KOPT-K1 (cell line): Measurements from ENCODE around the gene CADPS2.

ENCODE experiments used
- H3K27ac ChIP-seq: fragments of 200-600 bp; sonication (generic); 2 replicates; pipeline ENCODE4 v1.5.1; 2016; ENCODE audit warnings: antibody characterized with exemption, mild to moderate bottlenecking, low read depth, low read length; ENCODE audit not compliant: poor library complexity, severe bottlenecking
- H3K36me3 ChIP-seq: fragments of 200-600 bp; sonication (generic); 2 replicates; pipeline ENCODE4 v1.5.1; 2017; ENCODE audit warnings: antibody characterized with exemption, mild to moderate bottlenecking, low read length, moderate library complexity; ENCODE audit not compliant: insufficient read depth
- H3K9me3 ChIP-seq: fragments of 200-600 bp; sonication (generic); 2 replicates; pipeline ENCODE4 v1.5.1; 2017; ENCODE audit warnings: antibody characterized with exemption, low read length, mild to moderate bottlenecking; ENCODE audit not compliant: insufficient read depth, poor library complexity, severe bottlenecking

CADPS2 gene

DNA sequence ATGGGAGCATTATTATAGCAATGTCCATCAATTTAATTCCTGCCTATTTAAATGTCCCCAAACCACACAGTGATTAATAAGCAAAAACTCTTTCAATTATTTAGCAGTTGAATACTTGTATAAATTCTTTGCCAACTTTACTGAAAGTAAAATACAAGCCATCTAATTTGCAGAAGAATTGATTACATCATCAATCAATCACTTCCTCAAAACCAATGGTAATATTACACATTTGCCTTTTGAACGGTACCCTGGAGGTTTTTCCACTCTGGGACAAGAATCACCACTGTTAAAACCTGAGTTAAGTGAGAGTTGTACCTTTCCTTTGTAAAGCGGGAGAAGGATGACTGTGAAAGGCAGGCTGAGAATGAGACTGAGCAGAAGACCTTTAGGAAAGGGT, 280.3 kb downstream of the CADPS2 start:
- Histone ChIP-seq H3K36me3 (no peaks in the 10 kb centered on the region), H3K9me3 (no peaks in the 10 kb centered on the region), H3K27ac (no peak overlapping the region)

DNA sequence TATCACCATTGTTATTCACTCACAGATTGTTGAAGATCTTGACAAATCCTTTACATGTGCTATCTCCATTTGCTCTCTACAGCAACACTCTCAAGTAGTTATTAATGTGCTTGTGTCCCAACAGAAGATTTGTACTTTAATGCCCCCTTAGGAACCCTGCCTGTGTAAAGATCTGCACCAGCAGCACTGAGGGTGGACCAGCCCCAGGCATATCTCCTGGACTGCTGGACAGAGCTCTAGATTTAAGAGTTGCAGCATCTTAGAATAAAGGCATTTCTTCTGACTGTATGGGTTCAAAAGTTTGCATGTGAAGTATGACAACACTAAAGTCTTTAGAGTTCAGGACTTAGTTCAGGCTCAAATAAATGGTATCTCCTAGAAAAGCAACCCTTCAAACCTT, 282.0 kb downstream of the CADPS2 start:
- Histone ChIP-seq H3K36me3 (no peaks in the 10 kb centered on the region), H3K9me3 (no peaks in the 10 kb centered on the region), H3K27ac (no peak overlapping the region)

DNA sequence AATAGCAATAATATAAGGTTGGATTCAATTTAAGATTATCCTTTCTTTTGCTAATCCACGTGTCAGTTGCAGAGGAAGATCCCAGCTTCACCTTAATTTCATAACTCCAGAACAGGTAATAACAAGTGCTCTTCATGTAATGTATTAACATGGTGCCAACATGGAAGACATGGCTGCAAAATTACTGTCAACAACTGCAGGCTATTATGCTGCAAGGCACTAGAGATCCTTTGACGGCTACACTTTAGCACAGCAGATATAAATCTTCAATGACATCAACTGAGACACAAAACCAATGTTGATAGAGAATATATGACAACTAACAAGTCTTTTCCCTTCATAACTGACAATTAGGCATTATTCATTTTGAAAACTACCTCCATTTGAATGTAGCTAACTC, 283.5 kb downstream of the CADPS2 start:
- Histone ChIP-seq H3K9me3 (no peaks in the 10 kb centered on the region), H3K27ac (no peak overlapping the region), H3K36me3 (no peaks in the 10 kb centered on the region)

DNA sequence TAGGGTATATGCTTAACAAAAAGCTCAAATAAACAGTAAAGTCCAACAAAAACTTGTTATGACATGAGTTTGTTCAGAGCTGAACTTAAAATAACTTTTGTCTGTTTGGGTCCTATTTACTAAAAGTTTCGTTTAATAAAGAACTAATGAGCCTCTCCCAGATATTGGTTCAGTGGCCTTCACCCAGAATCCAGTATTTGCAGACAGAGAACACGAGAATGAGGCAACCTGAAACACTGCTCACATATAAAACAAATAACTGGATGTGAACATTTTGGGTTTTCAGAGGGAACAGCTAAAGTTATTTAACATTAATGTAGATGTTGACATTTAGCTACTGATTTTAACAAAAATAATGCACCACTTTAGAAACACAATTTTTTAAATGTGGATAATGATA, 285.6 kb downstream of the CADPS2 start:
- no peaks in the 10 kb centered on the region for H3K9me3 ChIP-seq
- no peak overlapping the region for H3K27ac ChIP-seq
- H3K36me3 ChIP-seq = no peaks in the 10 kb centered on the region

DNA sequence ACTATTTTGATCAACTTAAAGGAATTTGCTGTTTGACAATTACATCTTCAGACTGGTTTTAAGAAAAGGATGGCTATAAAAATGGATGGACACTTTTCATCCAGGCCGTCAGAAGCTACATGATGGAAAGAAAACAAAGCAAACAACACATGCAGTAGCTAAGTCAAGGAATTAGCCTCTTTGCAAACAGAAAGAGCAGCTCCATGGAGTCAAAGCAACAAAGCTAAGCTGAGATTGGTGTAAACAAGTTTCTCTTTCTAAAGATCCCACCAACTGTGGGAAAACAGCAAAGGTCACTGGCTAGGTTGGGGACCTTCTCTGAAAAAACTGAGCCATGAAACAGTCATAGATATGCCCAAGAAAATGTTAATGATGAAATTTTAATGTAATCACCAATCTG, 286.2 kb downstream of the CADPS2 start:
- Histone ChIP-seq H3K36me3 (no peaks in the 10 kb centered on the region), H3K27ac (no peak overlapping the region), H3K9me3 (no peaks in the 10 kb centered on the region)

DNA sequence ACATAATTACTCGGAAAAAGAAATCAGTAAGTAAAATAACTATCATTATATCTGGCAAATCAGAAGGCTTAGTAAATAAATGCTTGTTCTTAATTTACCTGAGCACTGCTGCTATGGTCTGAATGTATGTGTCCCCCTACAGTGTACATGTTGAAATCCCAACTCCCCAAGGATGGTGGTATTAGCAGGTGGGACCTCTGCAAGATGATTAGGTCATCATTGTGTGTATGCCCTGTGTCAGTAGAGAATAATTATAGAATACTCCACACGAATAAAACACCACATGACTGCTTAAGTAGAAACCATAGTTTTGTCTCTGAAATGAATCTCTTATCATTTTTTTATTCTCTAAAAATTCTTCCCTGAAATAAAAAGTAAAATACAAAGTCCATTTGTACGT, 289.0 kb downstream of the CADPS2 start:
- no peaks in the 10 kb centered on the region for H3K36me3 ChIP-seq
- H3K27ac ChIP-seq = no peak overlapping the region
- no peaks in the 10 kb centered on the region for H3K9me3 ChIP-seq

DNA sequence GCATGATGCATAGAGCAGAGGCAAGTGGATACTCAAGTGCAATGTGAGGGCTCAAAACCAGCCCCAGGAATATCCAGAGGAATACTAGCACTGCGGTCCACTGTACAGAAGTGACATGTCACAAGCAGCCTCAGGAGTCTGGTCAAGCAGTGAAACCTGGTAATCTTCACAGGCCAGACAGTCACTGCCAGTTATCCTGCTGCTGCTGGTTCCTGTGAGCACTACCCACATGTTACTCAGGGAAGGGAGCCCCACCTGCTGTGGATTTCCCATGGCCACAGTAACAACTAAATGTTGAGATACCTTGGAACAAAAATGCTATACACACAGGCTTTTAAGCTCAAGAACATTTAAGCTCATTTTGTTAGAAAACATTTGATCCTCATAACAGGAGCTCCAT, 290.4 kb downstream of the CADPS2 start:
- Histone ChIP-seq H3K36me3 (no peaks in the 10 kb centered on the region), H3K27ac (no peak overlapping the region), H3K9me3 (no peaks in the 10 kb centered on the region)

DNA sequence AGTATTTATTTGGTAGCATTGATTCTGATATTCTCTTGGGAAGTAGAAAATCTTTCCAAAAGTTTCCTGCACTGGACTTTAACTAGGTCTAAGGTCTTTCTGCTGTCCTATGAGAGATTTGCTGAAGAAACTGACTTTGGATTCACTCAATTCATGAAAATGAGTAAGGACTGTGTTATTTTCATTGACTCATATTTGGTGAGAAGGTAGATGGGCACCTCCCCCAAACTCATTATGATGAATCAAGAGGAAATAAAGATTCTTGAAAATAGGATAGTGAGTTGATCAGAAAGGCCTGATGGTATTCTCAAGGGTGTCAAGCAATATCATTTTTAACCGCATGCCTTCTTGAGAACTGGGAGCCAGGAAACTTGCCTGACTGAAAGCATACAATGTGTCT, 297.6 kb downstream of the CADPS2 start:
- Histone ChIP-seq H3K9me3 (no peaks in the 10 kb centered on the region), H3K36me3 (no peaks in the 10 kb centered on the region), H3K27ac (no peak overlapping the region)

DNA sequence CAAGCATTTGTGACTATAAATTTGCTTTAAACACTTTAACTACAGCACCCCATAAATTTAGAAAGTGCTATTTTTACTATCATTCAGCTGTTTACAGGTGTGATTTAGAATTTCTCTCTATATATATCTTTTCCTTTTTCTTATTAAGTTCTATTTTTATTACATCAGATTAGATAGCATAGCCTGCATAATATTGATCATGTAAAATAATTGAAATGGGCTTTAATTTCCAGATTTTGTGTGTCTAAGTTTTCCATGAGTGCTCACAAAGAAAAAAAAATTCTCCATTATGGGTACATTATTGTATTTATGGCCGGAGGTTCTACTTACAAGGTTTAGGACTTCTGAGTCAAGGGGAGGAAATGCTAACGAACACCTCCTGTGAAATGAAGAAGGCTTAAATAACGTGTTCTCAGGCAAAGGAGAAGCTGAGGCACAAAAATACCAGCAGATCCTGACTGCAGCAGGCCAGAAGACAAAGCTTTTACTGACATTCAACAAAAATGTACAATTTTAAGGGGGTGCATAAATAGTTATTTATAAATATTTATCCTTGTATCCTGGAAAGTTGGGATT, 301.5 kb downstream of the CADPS2 start:
- no peaks in the 10 kb centered on the region for H3K9me3 ChIP-seq
- no peak overlapping the region for H3K27ac ChIP-seq

DNA sequence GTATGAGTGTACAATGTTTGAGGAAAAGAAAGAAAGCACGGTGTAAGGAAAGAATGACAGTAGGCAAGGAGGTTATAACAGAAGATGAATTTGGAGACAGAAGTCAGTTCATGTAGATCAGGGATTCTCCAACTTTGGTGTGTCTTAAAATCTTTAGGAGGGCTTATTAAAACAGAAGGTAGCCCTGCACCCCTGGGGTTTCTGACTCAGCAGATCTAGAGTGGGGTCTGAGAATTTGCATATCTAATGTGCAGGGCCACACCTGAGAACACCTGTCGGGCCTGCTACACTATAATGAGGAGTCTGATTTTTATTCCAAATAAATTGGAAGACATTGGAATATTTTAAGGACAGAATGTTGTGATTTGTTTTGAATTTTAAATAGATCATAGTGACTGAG, 307.9 kb downstream of the CADPS2 start:
- no peaks in the 10 kb centered on the region for H3K36me3 ChIP-seq
- H3K9me3 ChIP-seq = no peaks in the 10 kb centered on the region
- H3K27ac ChIP-seq = no peak overlapping the region

More for the DNA sequence above, 301.5 kb downstream of the CADPS2 start:
- H3K36me3 ChIP-seq = no peaks in the 10 kb centered on the region

DNA sequence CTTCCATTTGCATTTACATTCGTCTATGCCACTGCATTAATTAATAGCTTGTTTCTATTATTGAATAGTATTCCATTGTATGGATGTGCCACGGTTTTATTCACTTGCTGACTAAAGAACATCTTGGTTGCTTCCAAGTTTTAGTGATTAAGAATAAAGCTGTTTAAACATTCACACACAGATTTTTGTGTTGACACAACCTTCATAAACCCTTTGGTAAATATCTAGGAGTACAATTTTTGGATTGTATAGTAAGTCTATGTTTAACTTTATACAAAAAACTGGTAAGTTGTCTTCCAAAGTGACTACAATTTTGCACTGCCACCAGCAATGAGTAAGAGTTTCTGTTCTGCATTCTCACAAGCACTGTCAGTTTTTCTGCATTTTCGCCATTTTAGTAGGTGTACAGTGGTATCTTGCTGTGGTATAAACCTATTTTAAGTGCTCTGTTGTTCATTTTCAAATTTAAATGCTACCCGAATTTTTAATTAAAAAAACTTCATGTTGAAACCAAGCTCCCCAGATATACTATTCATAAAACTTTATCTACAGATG, 308.7 kb downstream of the CADPS2 start:
- Histone ChIP-seq H3K9me3 (no peaks in the 10 kb centered on the region), H3K27ac (no peak overlapping the region), H3K36me3 (no peaks in the 10 kb centered on the region)

DNA sequence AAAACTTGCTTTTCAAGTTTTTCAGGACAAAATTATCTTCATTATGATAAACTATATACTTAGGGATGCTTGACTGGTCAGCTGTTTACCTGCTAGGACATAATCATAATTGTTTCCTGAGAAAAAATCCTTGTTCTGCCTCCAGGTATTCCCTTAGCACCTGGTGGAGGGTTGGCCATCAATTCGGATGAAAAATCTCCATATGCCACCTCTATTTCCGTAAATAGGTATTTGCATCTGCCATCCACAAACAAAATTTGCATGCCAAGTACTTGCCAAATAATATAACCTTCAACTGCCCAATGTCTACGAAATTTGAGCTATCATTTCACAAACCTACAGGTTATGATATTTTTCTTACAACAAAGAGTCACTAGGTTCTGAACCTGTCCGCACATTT, 313.6 kb downstream of the CADPS2 start:
- Histone ChIP-seq H3K36me3 (no peaks in the 10 kb centered on the region), H3K9me3 (no peaks in the 10 kb centered on the region), H3K27ac (no peak overlapping the region)

DNA sequence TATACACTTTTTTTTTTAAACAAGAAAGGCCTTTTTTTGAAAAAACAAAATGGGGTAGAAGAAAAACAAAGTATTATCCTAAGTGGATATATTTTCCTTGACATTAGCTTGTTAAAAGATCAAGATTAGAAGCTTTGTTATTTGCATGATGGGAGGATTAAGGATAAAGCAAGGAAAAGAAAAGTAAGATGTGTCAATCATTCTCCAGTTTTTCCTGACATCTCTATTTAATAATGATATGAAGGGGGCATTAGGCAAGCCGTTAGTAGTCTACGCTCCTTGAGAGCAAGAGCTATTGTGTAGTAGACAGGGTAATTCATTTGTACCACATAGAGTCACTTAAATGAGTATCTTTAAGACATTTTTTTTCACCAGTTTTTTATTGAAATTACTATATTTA, 324.9 kb downstream of the CADPS2 start:
- no peak overlapping the region for H3K27ac ChIP-seq
- H3K36me3 ChIP-seq = no peaks in the 10 kb centered on the region
- no peaks in the 10 kb centered on the region for H3K9me3 ChIP-seq

DNA sequence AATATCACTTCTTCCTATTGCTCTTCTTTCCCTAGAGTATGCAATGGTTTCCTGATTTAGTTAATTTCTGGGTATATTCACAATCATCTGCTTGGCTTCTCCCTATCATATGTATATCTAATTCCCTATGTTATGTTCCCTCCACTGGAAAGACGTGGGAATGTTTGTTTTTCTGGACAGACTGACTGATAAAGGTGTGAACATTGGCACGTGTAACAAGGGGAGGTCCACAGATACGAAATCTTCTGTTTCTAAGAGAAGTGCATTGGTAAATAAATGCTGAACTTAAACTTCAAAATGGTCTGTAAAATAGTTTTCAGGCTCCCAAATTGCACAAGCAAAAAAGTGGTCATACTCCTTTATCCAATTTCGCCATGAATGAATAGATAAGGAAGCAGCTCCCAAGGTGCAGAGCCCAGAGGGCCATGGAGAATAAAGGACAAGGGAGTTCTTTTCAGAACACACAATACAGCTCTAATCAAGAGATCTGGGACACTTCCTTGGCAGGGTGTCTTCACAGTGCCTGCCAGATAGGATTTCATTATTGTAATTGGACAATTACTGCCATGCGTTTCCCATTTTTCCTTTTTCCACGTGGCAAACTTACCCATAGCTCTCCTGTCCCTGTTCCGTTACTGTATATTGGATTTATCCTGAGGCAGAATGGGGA, 329.3 kb downstream of the CADPS2 start:
- Histone ChIP-seq H3K9me3 (no peaks in the 10 kb centered on the region), H3K36me3 (no peaks in the 10 kb centered on the region)

DNA sequence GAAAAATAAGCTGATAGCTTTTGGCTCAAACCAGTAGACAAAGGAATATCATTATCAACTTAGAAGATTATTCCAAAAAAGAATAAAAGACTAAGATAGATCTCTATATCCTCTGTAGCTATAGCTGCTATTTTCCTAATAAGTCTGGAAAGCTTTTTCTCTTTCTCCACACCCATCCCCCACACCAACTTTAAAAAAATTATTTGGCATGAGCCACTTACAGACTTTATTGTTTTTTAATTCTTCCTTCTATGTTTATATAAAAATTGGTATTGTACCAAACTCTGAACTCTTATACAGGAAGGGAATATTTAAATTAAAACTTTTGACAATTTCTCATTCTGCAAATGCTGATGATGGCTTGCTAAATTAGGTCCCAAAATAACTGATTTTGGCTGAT, 330.0 kb downstream of the CADPS2 start:
- no peaks in the 10 kb centered on the region for H3K9me3 ChIP-seq
- no peak overlapping the region for H3K27ac ChIP-seq
- H3K36me3 ChIP-seq = no peaks in the 10 kb centered on the region

More for the DNA sequence above, 329.3 kb downstream of the CADPS2 start:
- H3K27ac ChIP-seq = no peak overlapping the region

DNA sequence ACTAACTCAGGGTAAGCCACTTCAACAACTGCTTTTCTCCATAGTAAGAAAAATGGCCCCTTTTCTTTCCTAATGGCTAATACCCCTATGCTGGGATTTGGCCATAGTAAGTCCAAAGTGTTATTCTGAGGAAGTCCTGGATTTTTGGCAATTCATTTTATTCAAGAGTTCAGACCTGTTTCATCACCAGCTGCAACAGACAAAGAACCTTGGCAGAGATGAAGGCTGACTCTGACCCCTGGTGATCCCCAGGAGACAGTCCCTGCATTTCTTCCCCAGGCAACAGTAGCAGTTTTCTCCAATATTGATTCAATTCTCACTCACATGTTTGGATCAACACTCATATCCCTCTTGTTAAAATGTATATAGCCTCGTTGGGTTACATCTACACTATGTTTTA, 332.5 kb downstream of the CADPS2 start:
- Histone ChIP-seq H3K27ac (no peak overlapping the region), H3K36me3 (no peaks in the 10 kb centered on the region), H3K9me3 (no peaks in the 10 kb centered on the region)
